GM23338 (cell line): ENCODE data around the gene SCLY. TPM values are rescaled to one million over a fixed set of nuclear protein-coding genes. Genes with fewer than 3 reads are reported as not detected.
A peak's percentile ranks its signal among the peaks of the same experiment; 100 is the strongest.
"Not testable (repeated sequence)": the region's sequence is repeated elsewhere in the genome, so short reads cannot be mapped to it uniquely, and the experiment has no call there.

ENCODE experiments used
- ATAC-seq: fragments of 200-7000 bp; cut with Tn5 transposase; 3 replicates; pipeline ENCODE4 v1.9.1; 2020
- DNase-seq: peaks from one replicate; pipeline ENCODE4 v3.0.0-alpha.2; 2015; ENCODE audit warnings: low spot score
- H2AFZ ChIP-seq: fragments of 200-600 bp; sonication (generic); 2 replicates; pipeline ENCODE4 v1.8.0; 2016; ENCODE audit warnings: antibody characterized with exemption, mild to moderate bottlenecking, moderate library complexity
- H3F3A ChIP-seq: fragments of 200-600 bp; sonication (generic); replicated peaks from 2 replicates; pipeline ENCODE4 v1.8.0; 2017; ENCODE audit warnings: antibody characterized with exemption, mixed run types, low read depth
- H3K27ac ChIP-seq: fragments of 200-600 bp; sonication (generic); 2 replicates; pipeline ENCODE4 v1.6.1; 2016; ENCODE audit warnings: low read depth
- H3K27me3 ChIP-seq: fragments of 200-600 bp; sonication (generic); 2 replicates; pipeline ENCODE4 v1.8.0; 2016; ENCODE audit warnings: mild to moderate bottlenecking, mixed run types, moderate library complexity; ENCODE audit not compliant: insufficient read depth
- H3K36me3 ChIP-seq: fragments of 200-600 bp; sonication (generic); 2 replicates; pipeline ENCODE4 v1.8.0; 2016; ENCODE audit warnings: mild to moderate bottlenecking; ENCODE audit not compliant: insufficient read depth
- H3K4me1 ChIP-seq: fragments of 200-600 bp; sonication (generic); 2 replicates; pipeline ENCODE4 v1.8.0; 2016; ENCODE audit warnings: mild to moderate bottlenecking, moderate library complexity; ENCODE audit not compliant: insufficient read depth
- H3K4me2 ChIP-seq: fragments of 200-600 bp; sonication (generic); 2 replicates; pipeline ENCODE4 v1.7.1; 2017; ENCODE audit warnings: mixed run types
- H3K4me3 ChIP-seq: fragments of 200-600 bp; sonication (generic); 2 replicates; pipeline ENCODE4 v1.6.1; 2016; ENCODE audit warnings: mixed run types
- H3K79me2 ChIP-seq: fragments of 200-600 bp; sonication (generic); replicated peaks from 2 replicates; pipeline ENCODE4 v1.8.0; 2017; ENCODE audit warnings: mild to moderate bottlenecking; ENCODE audit not compliant: insufficient read depth
- H3K9me2 ChIP-seq: fragments of 200-600 bp; sonication (generic); 2 replicates; pipeline ENCODE4 v1.8.0; 2017; ENCODE audit not compliant: insufficient read depth
- H4K20me1 ChIP-seq: fragments of 200-600 bp; sonication (generic); replicated peaks from 2 replicates; pipeline ENCODE4 v1.8.0; 2017; ENCODE audit warnings: mild to moderate bottlenecking; ENCODE audit not compliant: insufficient read depth
- H3K27ac Mint-ChIP-seq: 2 replicates; pipeline ENCODE4 v1.8.0; 2020; ENCODE audit warnings: inconsistent platforms, mild to moderate bottlenecking, moderate library complexity, mixed read lengths
- H3K27me3 Mint-ChIP-seq: 3 replicates; pipeline ENCODE4 v1.8.0; 2022; ENCODE audit warnings: low read depth, mild to moderate bottlenecking, moderate library complexity, mixed read lengths, inconsistent platforms; ENCODE audit not compliant: insufficient read depth, poor library complexity
- H3K36me3 Mint-ChIP-seq: 3 replicates; pipeline ENCODE4 v1.8.0; 2021; ENCODE audit warnings: low read depth, mild to moderate bottlenecking, inconsistent platforms, moderate library complexity, mixed read lengths
- H3K4me1 Mint-ChIP-seq: 3 replicates; pipeline ENCODE4 v1.8.0; 2020; ENCODE audit warnings: mild to moderate bottlenecking, inconsistent platforms, mixed read lengths
- H3K4me3 Mint-ChIP-seq: 3 replicates; pipeline ENCODE4 v1.8.0; 2021; ENCODE audit warnings: moderate library complexity, mild to moderate bottlenecking, inconsistent platforms, mixed read lengths
- H3K9me3 Mint-ChIP-seq: 3 replicates; pipeline ENCODE4 v1.8.0; 2020; ENCODE audit warnings: moderate library complexity, mild to moderate bottlenecking, inconsistent platforms, mixed read lengths
- ETS1 ChIP-seq: IDR thresholded peaks from 2 replicates; pipeline ENCODE4 v1.6.1; 2016; ENCODE audit warnings: antibody characterized with exemption
- JUNB ChIP-seq: IDR thresholded peaks from one replicate; pipeline ENCODE4 v1.6.1; 2016; ENCODE audit warnings: antibody characterized with exemption; ENCODE audit not compliant: unreplicated experiment
- REST ChIP-seq: IDR thresholded peaks from one replicate; pipeline ENCODE4 v1.6.1; 2018; ENCODE audit warnings: antibody characterized with exemption; ENCODE audit not compliant: unreplicated experiment
- ZNF462 ChIP-seq: fragments of 250-450 bp; sonication (Bioruptor Pico); IDR thresholded peaks from 2 replicates; pipeline ENCODE4 v1.5.0; 2020; ENCODE audit warnings: mild to moderate bottlenecking, moderate library complexity
- polyA plus RNA-seq: library from polyadenylated mRNA; unstranded; fragments of >200 nt; fragmentation: Nextera tagmentation; extraction: Ambion mirVana; gene quantifications from 2 replicates; pipeline ENCODE4 v1.2.1, GENCODE V29; 2016
- total RNA-seq: library from RNA; depleted of rRNA; stranded (reverse); fragments of >200 nt; shearing (Covaris generic); gene quantifications from 2 replicates; pipeline ENCODE4 v1.2.3, GENCODE V29; 2014

Gene SCLY
- total and polyA plus RNA-seq, 2 experiments from 2014 or later = 57.2 to 80.3 TPM

- TF ChIP-seq REST (no peak), ETS1 (no peak), JUNB (no peak)
These were observed 7.5 kb upstream of the SCLY start (continued) for GRCh38 chr2:238053191-238053776.

GRCh38 chr2:238055841-238056240, 5.0 kb upstream of the SCLY start:
- Mint-ChIP-seq H3K27ac (no peak overlapping the region), H3K9me3 (peaks cover 16% of the 10 kb centered on the region), H3K4me1 (peaks cover 6% of the 10 kb centered on the region), H3K27me3 (no peaks in the 10 kb centered on the region), H3K4me3 (no peak overlapping the region), H3K36me3 (peaks cover 9% of the 10 kb centered on the region)
- no peak overlapping the region for H3K27ac ChIP-seq
- no peaks in the 10 kb centered on the region for H3K27me3 ChIP-seq
- H3K4me3 ChIP-seq = no peak overlapping the region
- no peak for TF ChIP-seq ZNF462 (CRISPR knock-in tag)
- no peak overlapping the region for H2AFZ ChIP-seq
- no peaks in the 10 kb centered on the region for H3F3A ChIP-seq
- no peaks in the 10 kb centered on the region for H3K9me2 ChIP-seq
- ATAC-seq = no peak
- DNase-seq = no peak
- no peak overlapping the region for H3K4me2 ChIP-seq
- peaks cover 6% of the 10 kb centered on the region; the same call in 1 of the 2 replicates for H3K4me1 ChIP-seq
- H3K79me2 ChIP-seq = peaks cover 8% of the 10 kb centered on the region; the same call in 1 of the 2 replicates
- no peaks in the 10 kb centered on the region for H3K36me3 ChIP-seq
- no peaks in the 10 kb centered on the region for H4K20me1 ChIP-seq

GRCh38 chr2:238057696-238058575, 2.9 kb upstream of the SCLY start:
- Histone ChIP-seq H3K4me1 (peaks cover 19% of the 10 kb centered on the region), H3K79me2 (peaks cover 25% of the 10 kb centered on the region)
- H3K4me3 Mint-ChIP-seq, H2AFZ ChIP-seq, H3K4me2 ChIP-seq, H3K27ac Mint-ChIP-seq, H3K27me3 Mint-ChIP-seq, H4K20me1 ChIP-seq, H3K4me3 ChIP-seq, H3F3A ChIP-seq, H3K36me3 ChIP-seq, ATAC-seq, H3K27me3 ChIP-seq, H3K27ac ChIP-seq, H3K9me2 ChIP-seq: not testable (repeated sequence)
- Mint-ChIP-seq H3K4me1 (peaks cover 18% of the 10 kb centered on the region), H3K36me3 (peaks cover 14% of the 10 kb centered on the region), H3K9me3 (peaks cover 16% of the 10 kb centered on the region)
- peak; percentile 25 for DNase-seq
